Esophagus muscularis mucosa (tissue), 4 donors: ENCODE measurements around the gene ADH1B. TPM values are rescaled to one million over a fixed set of nuclear protein-coding genes. Genes with fewer than 3 reads are reported as not detected.
A peak's percentile ranks its signal among the peaks of the same experiment; 100 is the strongest.
"Not testable (repeated sequence)": the region's sequence is repeated elsewhere in the genome, so short reads cannot be mapped to it uniquely, and the experiment has no call there.

Experiments used
- DNase-seq: peaks from one replicate; pipeline ENCODE4 v3.0.0-alpha.2; 2017; ENCODE audit errors: extremely low spot score
- H3K27ac ChIP-seq, 4 donors: fragments of 200-600 bp; sonication (generic); replicated peaks in 1 of 4; 1 replicate in 3 of 4; 2 replicates in 1 of 4; pipeline ENCODE4 v1.5.1; 2016 to 2019; ENCODE audit warnings: mild to moderate bottlenecking in 1 of 4
- H3K27me3 ChIP-seq, 4 donors: fragments of 200-600 bp; sonication (generic); one replicate each; pipeline versions ENCODE4 v1.5.1 to v1.6.0; 2016 to 2019
- H3K36me3 ChIP-seq, 4 donors: fragments of 200-600 bp; sonication (generic); one replicate each; pipeline ENCODE4 v1.5.1; 2016 to 2019
- H3K4me1 ChIP-seq, 4 donors: fragments of 200-600 bp; sonication (generic); one replicate each; pipeline ENCODE4 v1.5.1; 2016 to 2019
- H3K4me3 ChIP-seq, 4 donors: fragments of 200-600 bp; sonication (generic); 1 replicate in 2 of 4; 2 replicates in 2 of 4; pipeline ENCODE4 v1.5.1; 2016 to 2019; ENCODE audit warnings: mild to moderate bottlenecking in 4 of 4, moderate library complexity in 1 of 4
- H3K9me3 ChIP-seq, 4 donors: fragments of 200-600 bp; sonication (generic); 1 replicate in 3 of 4; 2 replicates in 1 of 4; pipeline ENCODE4 v1.5.1; 2016 to 2019
- CTCF ChIP-seq, 3 experiments: fragments of 200-600 bp in 2 of 3; fragments of 450-650 bp in 1 of 3; sonication (generic) in 2 of 3; IDR thresholded peaks; one replicate each; pipeline ENCODE4 v1.5.1; 2017 to 2019; ENCODE audit warnings: antibody characterized with exemption in 3 of 3, mild to moderate bottlenecking in 2 of 3, moderate library complexity in 1 of 3
- EP300 ChIP-seq: sonication (generic); formaldehyde crosslinking; IDR thresholded peaks from one replicate; pipeline ENCODE4 v1.6.1; 2017; ENCODE audit warnings: antibody characterized with exemption
- POLR2A ChIP-seq: fragments of 450-650 bp; IDR thresholded peaks from one replicate; pipeline ENCODE4 v1.6.1; 2017; ENCODE audit warnings: antibody characterized with exemption, moderate library complexity, mild to moderate bottlenecking, low read depth
- POLR2AphosphoS5 ChIP-seq, 2 donors: sonication (generic); formaldehyde crosslinking; IDR thresholded peaks; one replicate each; pipeline ENCODE4 v1.6.1; 2017; ENCODE audit warnings: antibody characterized with exemption in 2 of 2
- WGBS: methylation state at CpG from one replicate; pipeline ENCODE4 v1.1.5; 2018; 5-methylcytosine and 5-hydroxymethylcytosine counted together
- intact Hi-C: fragments of 100-400 bp; cut with DNase I; formaldehyde crosslinking; loops from one replicate; pipeline ENCODE4 v1.15.1; 2023
- total RNA-seq, 4 donors: library from RNA; depleted of rRNA; stranded (reverse); fragments of >200 nt; gene quantifications; one replicate each; pipeline versions ENCODE4 v1.1.0 to v1.2.1, GENCODE V29; 2016

Gene ADH1B
- total RNA-seq, 4 donors from 2014 or later = 301 to 669 (median 438) TPM

- no peaks in the 10 kb centered on the region for H3K36me3 ChIP-seq
- peaks cover 18 to 53% (median 40%) of the 10 kb centered on the region in 4 donors for H3K4me1 ChIP-seq
- H3K27me3 ChIP-seq = no peaks in the 10 kb centered on the region
- peak overlapping the region; percentile 79 to 85 (median 83) for H3K27ac ChIP-seq
- H3K4me3 ChIP-seq = no peak overlapping the region
- peak; percentile 79 for TF ChIP-seq EP300
- TF ChIP-seq POLR2A = no peak
- peak; percentile 86 to 89 for TF ChIP-seq POLR2AphosphoS5 (IDR thresholded peaks at IDR 0.05)
- intact Hi-C loops = loop anchor here (5.0 kb wide), 2 partner anchors 57 to 77 kb away; no protein-coding TSS in a partner anchor
- H3K9me3 ChIP-seq = peaks cover 0 to 10% (median 2%) of the 10 kb centered on the region in 4 donors
- no peak for DNase-seq
- WGBS = 15% methylated on average over 3 of the region's 3 CpGs
Measured at GRCh38 chr4:99324979-99325378, 3.8 kb upstream of the ADH1B start.

GRCh38 chr4:99324361-99324760 lies 3.2 kb upstream of the ADH1B start:
- intact Hi-C loops = no loop called here
- no peak for DNase-seq
- H3K36me3 ChIP-seq = no peaks in the 10 kb centered on the region
- no peak for TF ChIP-seq EP300
- H3K9me3 ChIP-seq = peaks cover 0 to 4% (median 2%) of the 10 kb centered on the region in 4 donors
- WGBS = 43% methylated on average over 1 of the region's 1 CpG
- H3K4me1 ChIP-seq = peaks cover 18 to 49% (median 38%) of the 10 kb centered on the region in 4 donors
- H3K4me3 ChIP-seq = no peak overlapping the region
- peak overlapping the region; percentile 79 to 85 (median 83) for H3K27ac ChIP-seq
- no peaks in the 10 kb centered on the region for H3K27me3 ChIP-seq

- TF ChIP-seq CTCF (IDR thresholded peaks at IDR 0.05) = no peak
- TF ChIP-seq POLR2AphosphoS5 (IDR thresholded peaks at IDR 0.05) = peak; percentile 62 to 81
- no peaks in the 10 kb centered on the region for H3K27me3 ChIP-seq
- peak overlapping the region; percentile 79 to 85 (median 83) for H3K27ac ChIP-seq
- intact Hi-C loops = no loop called here
- WGBS = 86% methylated on average over 1 of the region's 1 CpG
- H3K9me3 ChIP-seq = peaks cover 0 to 4% (median 1%) of the 10 kb centered on the region in 4 donors
- no peak for DNase-seq
- H3K4me3 ChIP-seq = no peak overlapping the region
- H3K4me1 ChIP-seq = peaks cover 18 to 49% (median 37%) of the 10 kb centered on the region in 4 donors
- H3K36me3 ChIP-seq = no peaks in the 10 kb centered on the region
Measured at GRCh38 chr4:99323756-99324155, 2.6 kb upstream of the ADH1B start.

- 86% methylated on average over 6 of the region's 8 CpGs for WGBS
- H3K27me3 ChIP-seq, DNase-seq, H3K36me3 ChIP-seq, intact Hi-C loops, H3K9me3 ChIP-seq: not testable (repeated sequence)
- peaks cover 0 to 15% (median 7%) of the 10 kb centered on the region in 4 donors for H3K4me1 ChIP-seq
- peak overlapping the region; percentile 17 to 53 (median 30) for H3K4me3 ChIP-seq
- peak overlapping the region in 2 of 4 donors; percentile 8 to 31 for H3K27ac ChIP-seq
Measured at GRCh38 chr4:99317811-99318210, 3.4 kb downstream of the ADH1B start.

- Histone ChIP-seq H3K4me1 (peaks cover 0 to 12% (median 5%) of the 10 kb centered on the region in 4 donors), H3K4me3 (peak overlapping the region; percentile 17 to 53 (median 30)), H3K27ac (peak overlapping the region in 2 of 4 donors; percentile 8 to 31), H3K27me3 (no peaks in the 10 kb centered on the region), H3K9me3 (no peaks in the 10 kb centered on the region), H3K36me3 (no peaks in the 10 kb centered on the region)
- intact Hi-C loops = no loop called here
- TF ChIP-seq EP300 (no peak), POLR2AphosphoS5 (IDR thresholded peaks at IDR 0.05) (no peak), CTCF (IDR thresholded peaks at IDR 0.05) (no peak), POLR2A (no peak)
- 75% methylated on average over 3 of the region's 3 CpGs for WGBS
- DNase-seq = no peak
Measured at GRCh38 chr4:99317354-99317753, 3.8 kb downstream of the ADH1B start.

GRCh38 chr4:99315839-99316238 lies 5.4 kb downstream of the ADH1B start:
- peak overlapping the region in 1 of 4 donors; percentile 36 for H3K4me3 ChIP-seq
- no peaks in the 10 kb centered on the region for H3K36me3 ChIP-seq
- 75% methylated on average over 6 of the region's 6 CpGs for WGBS
- no peaks in the 10 kb centered on the region for H3K27me3 ChIP-seq
- no peak overlapping the region for H3K27ac ChIP-seq
- no peaks in the 10 kb centered on the region for H3K4me1 ChIP-seq
- TF ChIP-seq CTCF (IDR thresholded peaks at IDR 0.05) = no peak
- intact Hi-C loops = no loop called here
- no peaks in the 10 kb centered on the region for H3K9me3 ChIP-seq
- no peak for DNase-seq
